GM10266 (cell line): ENCODE data around the gene FUT6.

ENCODE experiments used
- DNase-seq: peaks from one replicate; pipeline ENCODE4 v3.0.0; 2012; ENCODE audit errors: extremely low spot score
- CTCF ChIP-seq: IDR thresholded peaks from 2 replicates; pipeline ENCODE4 v1.5.1; 2012; ENCODE audit warnings: mild to moderate bottlenecking, low read depth; ENCODE audit not compliant: control insufficient read depth, insufficient read depth; ENCODE audit errors: missing control alignments

Gene FUT6

GRCh38 chr19:5804516-5805461 is 34.7 kb downstream of the FUT6 start, which contains the start of gene NRTN:
Gene NRTN, plus strand, starts transcription at chr19:5805067. Its CDS starts 19,099 bp downstream, at chr19:5824166.
- peak; percentile 92 for DNase-seq
- no peak for TF ChIP-seq CTCF

GRCh38 chr19:5803752-5804515 is 35.6 kb downstream of the FUT6 start:
- peak; percentile 98 for TF ChIP-seq CTCF
- DNase-seq: peak; percentile 99

GRCh38 chr19:5803441-5803751 is 36.1 kb downstream of the FUT6 start:
- TF ChIP-seq CTCF: no peak
- no peak for DNase-seq

- no peak for TF ChIP-seq CTCF
- DNase-seq: no peak
These were observed 37.5 kb downstream of the FUT6 start for GRCh38 chr19:5801796-5802619.

GRCh38 chr19:5800361-5801270 is 38.9 kb downstream of the FUT6 start:
- no peak for DNase-seq
- TF ChIP-seq CTCF: no peak

- no peak for DNase-seq
- no peak for TF ChIP-seq CTCF
These were observed 40.0 kb downstream of the FUT6 start for GRCh38 chr19:5799247-5800241.
